Motor neuron (in vitro differentiated cells): Measurements from ENCODE around the gene CEBPZ. TPM values are rescaled to one million over a fixed set of nuclear protein-coding genes. Genes with fewer than 3 reads are reported as not detected.
"Not testable (repeated sequence)": the region's sequence is repeated elsewhere in the genome, so short reads cannot be mapped to it uniquely, and the experiment has no call there.

Experiments used
- ATAC-seq, 8 experiments: fragments of 200-7000 bp; cut with Tn5 transposase; replicated peaks in 6 of 8; 2 replicates each; pipeline ENCODE4 v1.8.0; 2021; ENCODE audit warnings: mild to moderate bottlenecking in 8 of 8, moderate library complexity in 8 of 8
- H3K27ac ChIP-seq, 2 donors: fragments of 250-450 bp; sonication (Bioruptor Pico); 2 replicates each; pipeline ENCODE4 v1.9.0; 2021; ENCODE audit warnings: antibody characterized with exemption in 2 of 2, mild to moderate bottlenecking in 2 of 2, moderate library complexity in 1 of 2
- H3K4me1 ChIP-seq, 2 donors: fragments of 250-450 bp; sonication (Bioruptor Pico); replicated peaks in 1 of 2; 2 replicates each; pipeline ENCODE4 v1.6.1; 2021; ENCODE audit warnings: antibody characterized with exemption in 2 of 2, mild to moderate bottlenecking in 2 of 2, moderate library complexity in 1 of 2
- H3K4me3 ChIP-seq, 5 donors: fragments of 250-450 bp; sonication (Bioruptor Pico); 2 replicates each; pipeline ENCODE4 v1.9.0; 2021; ENCODE audit warnings: antibody characterized with exemption in 5 of 5, mild to moderate bottlenecking in 5 of 5, moderate library complexity in 4 of 5
- WGBS, 10 experiments: fragments of 450-650 bp; shearing (Covaris generic); methylation state at CpG; one replicate each; pipeline ENCODE4 v1.0.0; 2022; 5-methylcytosine and 5-hydroxymethylcytosine counted together
- in situ Hi-C, 9 experiments: fragments of 400-800 bp; cut with MboI; loops; one replicate each; pipeline ENCODE4 v1.15.0; 2021; ENCODE audit warnings: low sequenced_read_pairs in 9 of 9, low pct_unique_long_range_greater_than_20kb in 2 of 9; ENCODE audit not compliant: unreplicated experiment in 9 of 9
- total RNA-seq, 8 experiments: library from RNA; unstranded; fragments of 300-600 nt; gene quantifications; 2 replicates each; pipeline versions ENCODE4 v1.2.3 to v1.2.4, GENCODE V29; 2022

CEBPZ gene
- total RNA-seq, 8 experiments from 2014 or later = 48.9 to 86.0 (median 57.9) TPM

DNA sequence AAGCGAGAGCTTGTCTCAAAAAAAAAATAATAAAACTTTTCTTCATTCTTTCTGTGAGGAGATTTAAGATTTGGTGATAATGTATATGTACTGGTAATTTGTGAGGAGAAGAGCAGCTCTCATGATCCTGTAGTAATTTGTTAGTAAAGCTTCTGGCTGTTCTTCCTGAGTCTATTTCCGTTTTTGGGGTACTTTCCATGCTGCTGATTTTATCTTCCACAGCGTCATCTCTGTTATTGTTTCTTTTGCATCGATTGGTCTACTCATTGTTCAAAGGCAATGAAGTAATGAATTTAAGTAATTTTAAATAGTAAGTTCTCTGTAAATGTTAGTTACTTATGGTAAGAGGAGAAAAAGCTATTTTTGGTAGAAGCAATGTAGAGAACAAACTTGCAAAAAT is 12.0 kb upstream of the CEBPZ start:
- 79 to 100% (median 94%) methylated on average over 1 to 4 of the region's 4 CpGs for WGBS, 10 experiments
- no peak overlapping the region for H3K27ac ChIP-seq
- no peak overlapping the region for H3K4me3 ChIP-seq
- no peaks in the 10 kb centered on the region for H3K4me1 ChIP-seq
- ATAC-seq = no peak
- in situ Hi-C loops = no loop called here

DNA sequence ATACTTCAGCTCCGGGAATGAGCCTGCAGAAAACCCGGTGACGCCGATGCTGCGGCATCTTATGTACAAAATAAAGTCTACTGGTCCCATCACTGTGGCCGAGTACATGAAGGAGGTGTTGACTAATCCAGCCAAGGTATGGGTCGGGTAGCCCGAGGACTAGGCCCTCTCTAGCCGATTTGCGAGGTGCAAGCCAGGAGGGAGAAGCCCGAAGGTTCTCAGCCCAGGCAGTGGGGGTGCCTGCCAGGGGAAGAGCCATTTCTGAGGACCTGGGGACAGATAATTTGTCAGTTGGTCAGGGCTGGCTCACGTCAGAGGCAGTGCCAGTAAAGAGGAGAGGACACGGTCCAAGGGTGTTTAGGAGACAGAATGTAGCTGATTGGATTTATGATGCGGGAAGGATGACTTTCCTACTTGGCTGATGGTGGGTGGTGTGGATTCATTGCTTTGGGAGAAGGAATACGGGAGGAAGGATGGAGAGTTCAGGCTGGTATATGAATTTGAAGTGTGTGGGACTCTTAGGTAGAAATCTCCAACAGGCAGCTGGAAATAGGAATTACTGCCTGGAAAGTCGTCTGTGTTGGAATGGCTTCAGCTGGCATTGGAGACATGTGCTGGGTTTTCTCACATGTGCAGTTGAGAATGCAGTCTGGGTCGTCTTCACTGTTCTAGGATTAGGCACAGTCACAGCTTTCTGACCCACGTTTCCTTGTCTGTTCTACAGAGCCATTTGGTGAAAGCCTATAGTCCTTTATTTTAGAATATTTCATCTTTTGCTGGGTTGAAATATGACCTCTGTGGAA is 936 bp upstream of the CEBPZ start:
- in situ Hi-C loops = no loop called here
- peak; percentile 9 to 36 (median 24) for ATAC-seq
- H3K4me1 ChIP-seq = peaks cover 14 to 17% of the 10 kb centered on the region in 2 donors
- 0 to 15% (median 10%) methylated on average over 2 to 16 of the region's 18 CpGs; no CpG with 5 or more reads in 1 of the 10 experiments for WGBS, 10 experiments
- peak overlapping the region; percentile 89 to 92 for H3K27ac ChIP-seq
- H3K4me3 ChIP-seq = peak overlapping the region; percentile 75 to 91 (median 86)

DNA sequence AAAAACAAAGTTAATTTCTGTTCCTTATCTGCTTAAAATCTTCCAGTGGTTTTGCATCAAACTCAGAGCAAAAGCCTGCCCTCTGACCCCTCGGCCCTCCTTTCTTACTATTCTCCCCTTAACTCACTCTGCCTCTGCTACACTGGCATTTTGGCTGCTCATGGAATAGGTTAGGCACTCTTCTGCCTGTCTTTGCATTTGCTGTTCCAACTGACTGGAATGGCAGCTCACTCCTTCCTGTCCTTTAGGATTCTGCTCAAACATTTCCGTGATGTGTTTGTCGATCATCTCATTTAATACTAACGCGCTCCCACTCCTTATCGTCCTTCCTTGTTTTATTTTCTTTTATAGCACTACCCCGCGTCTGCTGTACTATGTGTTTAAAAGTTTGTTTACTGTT is 815 bp downstream of the CEBPZ start:
- no peak for ATAC-seq
- peak overlapping the region; percentile 75 to 91 (median 86) for H3K4me3 ChIP-seq
- H3K27ac ChIP-seq = no peak overlapping the region
- WGBS, 10 experiments = 0 to 2% (median 0%) methylated on average over 1 to 8 of the region's 8 CpGs; no CpG with 5 or more reads in 3 of the 10 experiments
- peaks cover 22 to 26% of the 10 kb centered on the region in 2 donors for H3K4me1 ChIP-seq
- in situ Hi-C loops = no loop called here

DNA sequence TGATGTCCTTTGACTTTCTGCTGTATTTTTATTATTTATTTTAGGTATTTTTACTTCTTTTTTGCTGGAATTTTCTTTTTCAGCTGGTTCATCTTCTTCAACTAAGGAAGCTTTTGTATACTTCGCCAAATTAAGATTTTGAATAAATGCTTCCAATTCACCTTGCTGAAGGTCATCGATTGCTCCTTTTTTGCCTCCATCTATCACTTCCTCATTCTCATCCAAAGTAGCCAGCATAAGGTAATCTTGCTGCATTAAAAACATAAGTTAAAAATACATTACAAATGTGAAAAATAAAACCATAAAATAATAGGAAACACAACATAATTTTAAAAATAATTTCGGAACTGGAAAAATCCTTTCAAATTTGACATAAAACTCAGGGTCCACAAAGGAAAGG is 2.6 kb downstream of the CEBPZ start:
- H3K27ac ChIP-seq = no peak overlapping the region
- peaks cover 26 to 33% of the 10 kb centered on the region in 2 donors for H3K4me1 ChIP-seq
- in situ Hi-C loops = no loop called here
- WGBS, 10 experiments = 80 to 100% (median 95%) methylated on average over 2 to 3 of the region's 3 CpGs
- ATAC-seq = no peak
- H3K4me3 ChIP-seq = no peak overlapping the region

DNA sequence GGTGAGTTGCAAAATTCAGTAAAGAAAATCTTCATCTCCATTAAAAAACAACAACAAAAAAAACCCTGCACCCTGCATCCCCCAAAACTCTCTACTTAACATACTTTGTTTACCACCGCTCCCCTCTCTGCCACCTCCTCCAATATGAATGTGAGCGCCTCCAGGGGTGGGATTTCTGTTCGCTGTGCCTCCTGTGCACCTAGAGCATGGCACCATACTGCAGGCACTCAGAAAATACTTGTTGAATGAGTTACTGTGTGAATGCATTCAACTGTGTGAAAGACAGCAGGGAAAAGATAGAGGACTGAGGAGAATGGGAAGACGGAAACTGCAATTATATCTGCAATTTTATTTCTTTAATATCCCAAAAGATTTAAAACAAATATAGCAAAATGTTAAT is 4.5 kb downstream of the CEBPZ start:
- in situ Hi-C loops = no loop called here
- Histone ChIP-seq H3K4me3 (no peak overlapping the region), H3K4me1 (peaks cover 15 to 24% of the 10 kb centered on the region in 2 donors), H3K27ac (no peak overlapping the region)
- no peak for ATAC-seq
- 60 to 100% (median 89%) methylated on average over 1 to 3 of the region's 4 CpGs; no CpG with 5 or more reads in 1 of the 10 experiments for WGBS, 10 experiments

- H3K27ac ChIP-seq, ATAC-seq, in situ Hi-C loops: not testable (repeated sequence)
- Histone ChIP-seq H3K4me1 (peaks cover 15 to 21% of the 10 kb centered on the region in 2 donors), H3K4me3 (peak overlapping the region in 2 of 5 donors; percentile 3 to 4)
- WGBS, 10 experiments = no CpG with 5 or more reads among the region's 2 CpGs
Measured at GRCh38 chr2:37225129-37225528, 6.3 kb downstream of the CEBPZ start.

GRCh38 chr2:37224063-37224462 is 7.3 kb downstream of the CEBPZ start:
- no peak overlapping the region for H3K27ac ChIP-seq
- no peak overlapping the region for H3K4me3 ChIP-seq
- 60 to 100% (median 100%) methylated on average over 1 of the region's 1 CpG for WGBS, 10 experiments
- peaks cover 12 to 15% of the 10 kb centered on the region in 2 donors for H3K4me1 ChIP-seq
- in situ Hi-C loops = no loop called here
- ATAC-seq = no peak

- H3K4me3 ChIP-seq = no peak overlapping the region
- ATAC-seq = no peak
- no peak overlapping the region for H3K27ac ChIP-seq
- peaks cover 12 to 15% of the 10 kb centered on the region in 2 donors for H3K4me1 ChIP-seq
- in situ Hi-C loops = no loop called here
- 80 to 100% (median 100%) methylated on average over 1 to 4 of the region's 4 CpGs for WGBS, 10 experiments
Measured at GRCh38 chr2:37223131-37223530, 8.3 kb downstream of the CEBPZ start.

DNA sequence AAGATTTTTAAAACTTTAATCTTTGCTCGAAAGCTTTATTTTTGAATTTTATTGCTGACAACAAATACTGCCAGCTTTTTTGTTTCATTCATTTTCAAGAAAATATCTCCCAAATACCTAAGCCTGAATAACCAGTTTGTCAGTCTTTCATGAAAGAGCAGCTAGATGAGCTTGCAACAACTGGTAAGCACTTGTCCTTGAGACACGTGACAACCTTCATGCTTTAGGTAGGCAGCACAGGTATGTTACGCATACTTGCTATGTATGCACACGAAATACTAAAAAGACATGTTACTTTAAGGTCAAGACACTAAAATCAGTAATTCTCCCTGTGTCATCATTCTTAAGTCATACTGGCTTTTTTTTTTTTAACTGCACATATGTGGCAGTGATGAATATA is 12.3 kb downstream of the CEBPZ start:
- in situ Hi-C loops = no loop called here
- Histone ChIP-seq H3K27ac (no peak overlapping the region), H3K4me1 (no peaks in the 10 kb centered on the region), H3K4me3 (no peak overlapping the region)
- ATAC-seq = no peak
- WGBS, 10 experiments = 78 to 100% (median 91%) methylated on average over 1 to 4 of the region's 4 CpGs; no CpG with 5 or more reads in 1 of the 10 experiments

- no peaks in the 10 kb centered on the region for H3K4me1 ChIP-seq
- H3K4me3 ChIP-seq = no peak overlapping the region
- 83 to 100% (median 100%) methylated on average over 1 of the region's 1 CpG; no CpG with 5 or more reads in 3 of the 10 experiments for WGBS, 10 experiments
- H3K27ac ChIP-seq = no peak overlapping the region
- no peak for ATAC-seq
- in situ Hi-C loops = no loop called here
Measured at GRCh38 chr2:37215250-37215649, 16.1 kb downstream of the CEBPZ start.

GRCh38 chr2:37211939-37212338 is 19.5 kb downstream of the CEBPZ start:
- in situ Hi-C loops = no loop called here
- 72 to 100% (median 93%) methylated on average over 2 to 3 of the region's 3 CpGs; no CpG with 5 or more reads in 1 of the 10 experiments for WGBS, 10 experiments

GRCh38 chr2:37211212-37211611 is 20.2 kb downstream of the CEBPZ start:
- H3K27ac ChIP-seq = no peak overlapping the region
- no peak overlapping the region for H3K4me3 ChIP-seq
- ATAC-seq = no peak
- H3K4me1 ChIP-seq = no peaks in the 10 kb centered on the region
- in situ Hi-C loops = no loop called here

More at GRCh38 chr2:37211939-37212338, 19.5 kb downstream of the CEBPZ start:
- Histone ChIP-seq H3K27ac (no peak overlapping the region), H3K4me1 (no peaks in the 10 kb centered on the region), H3K4me3 (no peak overlapping the region)
- no peak for ATAC-seq

GRCh38 chr2:37206760-37207159 is 24.6 kb downstream of the CEBPZ start:
- ATAC-seq, H3K4me1 ChIP-seq, in situ Hi-C loops, H3K4me3 ChIP-seq, H3K27ac ChIP-seq: not testable (repeated sequence)
- 90 to 100% (median 100%) methylated on average over 1 to 2 of the region's 2 CpGs; no CpG with 5 or more reads in 2 of the 10 experiments for WGBS, 10 experiments
